Osteocyte (in vitro differentiated cells): ENCODE measurements around the gene ING5. TPM values are rescaled to one million over a fixed set of nuclear protein-coding genes. Genes with fewer than 3 reads are reported as not detected.

ENCODE experiments used
- DNase-seq: peaks from one replicate; pipeline ENCODE4 v3.0.0; 2021; ENCODE audit warnings: mixed read lengths; ENCODE audit not compliant: unreplicated experiment; ENCODE audit errors: extremely low spot score
- H3K27ac Mint-ChIP-seq: one replicate; pipeline ENCODE4 v1.8.0; 2021; ENCODE audit warnings: mild to moderate bottlenecking, mixed read lengths; ENCODE audit not compliant: unreplicated experiment
- H3K27me3 Mint-ChIP-seq: one replicate; pipeline ENCODE4 v1.8.0; 2021; ENCODE audit warnings: mixed read lengths; ENCODE audit not compliant: unreplicated experiment
- H3K36me3 Mint-ChIP-seq: one replicate; pipeline ENCODE4 v1.8.0; 2021; ENCODE audit warnings: mixed read lengths; ENCODE audit not compliant: unreplicated experiment
- H3K4me1 Mint-ChIP-seq: one replicate; pipeline ENCODE4 v1.8.0; 2021; ENCODE audit warnings: mixed read lengths; ENCODE audit not compliant: unreplicated experiment
- H3K4me3 Mint-ChIP-seq: one replicate; pipeline ENCODE4 v1.8.0; 2021; ENCODE audit warnings: mild to moderate bottlenecking, moderate library complexity, mixed read lengths; ENCODE audit not compliant: unreplicated experiment
- H3K9me3 Mint-ChIP-seq: one replicate; pipeline ENCODE4 v1.8.0; 2021; ENCODE audit warnings: mixed read lengths; ENCODE audit not compliant: unreplicated experiment
- CTCF ChIP-seq: fragments of 200-600 bp; sonication (generic); IDR thresholded peaks from 2 replicates; pipeline ENCODE4 v1.5.0; 2021; ENCODE audit warnings: antibody characterized with exemption, mild to moderate bottlenecking, moderate library complexity
- total RNA-seq: library from RNA; stranded (reverse); gene quantifications from 2 replicates; pipeline ENCODE4 v1.2.1, GENCODE V29; 2021

The ING5 gene
- total RNA-seq, 1 donor from 2014 or later = 32.0 TPM

- TF ChIP-seq CTCF = no peak
- DNase-seq = peak; percentile 82
- Mint-ChIP-seq H3K36me3 (peaks cover 2% of the 10 kb centered on the region), H3K4me3 (no peak overlapping the region), H3K27ac (no peak overlapping the region), H3K9me3 (no peaks in the 10 kb centered on the region), H3K27me3 (no peaks in the 10 kb centered on the region), H3K4me1 (peaks cover 8% of the 10 kb centered on the region)
Measured at GRCh38 chr2:241767464-241768250, 65.8 kb downstream of the ING5 start.

GRCh38 chr2:241768251-241768711 is 66.4 kb downstream of the ING5 start:
- Mint-ChIP-seq H3K4me3 (no peak overlapping the region), H3K36me3 (no peaks in the 10 kb centered on the region), H3K27me3 (no peaks in the 10 kb centered on the region), H3K4me1 (peaks cover 8% of the 10 kb centered on the region), H3K9me3 (no peaks in the 10 kb centered on the region), H3K27ac (no peak overlapping the region)
- TF ChIP-seq CTCF = no peak
- peak; percentile 81 for DNase-seq

- H3K4me1 Mint-ChIP-seq = peaks cover 8% of the 10 kb centered on the region
- no peaks in the 10 kb centered on the region for H3K27me3 Mint-ChIP-seq
- no peaks in the 10 kb centered on the region for H3K9me3 Mint-ChIP-seq
- no peak overlapping the region for H3K4me3 Mint-ChIP-seq
- no peak for TF ChIP-seq CTCF
- H3K27ac Mint-ChIP-seq = no peak overlapping the region
- peak; percentile 73 for DNase-seq
- H3K36me3 Mint-ChIP-seq = no peaks in the 10 kb centered on the region
Measured at GRCh38 chr2:241768850-241769249, 67.0 kb downstream of the ING5 start.

- no peaks in the 10 kb centered on the region for H3K36me3 Mint-ChIP-seq
- no peak overlapping the region for H3K27ac Mint-ChIP-seq
- H3K27me3 Mint-ChIP-seq = no peaks in the 10 kb centered on the region
- peaks cover 5% of the 10 kb centered on the region for H3K4me1 Mint-ChIP-seq
- no peaks in the 10 kb centered on the region for H3K9me3 Mint-ChIP-seq
- no peak for DNase-seq
- no peak overlapping the region for H3K4me3 Mint-ChIP-seq
- no peak for TF ChIP-seq CTCF
Measured at GRCh38 chr2:241769819-241770184, 68.0 kb downstream of the ING5 start.

- TF ChIP-seq CTCF = no peak
- Mint-ChIP-seq H3K4me1 (peaks cover 7% of the 10 kb centered on the region), H3K4me3 (no peak overlapping the region), H3K27ac (no peak overlapping the region), H3K9me3 (no peaks in the 10 kb centered on the region), H3K27me3 (no peaks in the 10 kb centered on the region), H3K36me3 (no peaks in the 10 kb centered on the region)
- DNase-seq = peak; percentile 81
Measured at GRCh38 chr2:241770185-241770935, 68.5 kb downstream of the ING5 start.
